AG20443 (cell line): ENCODE data around the gene KCNG4.
A peak's percentile ranks its signal among the peaks of the same experiment; 100 is the strongest.
"Not testable (repeated sequence)": the region's sequence is repeated elsewhere in the genome, so short reads cannot be mapped to it uniquely, and the experiment has no call there.

Experiments
- DNase-seq: peaks from one replicate; pipeline ENCODE4 v3.0.0; 2012; ENCODE audit warnings: low spot score, mixed read lengths

The KCNG4 gene

GRCh38 chr16:84205976-84206691 lies 33.7 kb downstream of the KCNG4 start:
- no peak for DNase-seq

GRCh38 chr16:84205123-84205522 lies 34.7 kb downstream of the KCNG4 start:
- DNase-seq = not testable (repeated sequence)

- DNase-seq = not testable (repeated sequence)
Measured at GRCh38 chr16:84204551-84204950, 35.3 kb downstream of the KCNG4 start.

GRCh38 chr16:84199861-84200260 lies 40.0 kb downstream of the KCNG4 start:
- DNase-seq = no peak

GRCh38 chr16:84199097-84199496 lies 40.7 kb downstream of the KCNG4 start:
- no peak for DNase-seq

GRCh38 chr16:84198401-84198800 lies 41.4 kb downstream of the KCNG4 start:
- DNase-seq = peak; percentile 85

GRCh38 chr16:84197466-84198128 lies 42.2 kb downstream of the KCNG4 start:
- DNase-seq = no peak

GRCh38 chr16:84196727-84197394 lies 43.0 kb downstream of the KCNG4 start:
- no peak for DNase-seq

- DNase-seq = no peak
Measured at GRCh38 chr16:84196101-84196500, 43.7 kb downstream of the KCNG4 start.

GRCh38 chr16:84195201-84196093 lies 44.4 kb downstream of the KCNG4 start:
- DNase-seq = no peak

GRCh38 chr16:84194470-84195200 lies 45.2 kb downstream of the KCNG4 start:
- no peak for DNase-seq

- no peak for DNase-seq
Measured at GRCh38 chr16:84194018-84194417, 45.8 kb downstream of the KCNG4 start.

- DNase-seq = no peak
Measured at GRCh38 chr16:84193480-84193879, 46.3 kb downstream of the KCNG4 start.

GRCh38 chr16:84191466-84191865 lies 48.3 kb downstream of the KCNG4 start:
- no peak for DNase-seq

- DNase-seq = no peak
Measured at GRCh38 chr16:84190731-84191388, 49.0 kb downstream of the KCNG4 start, which contains the start of gene ADAD2. ADAD2 (plus strand) TSS chr16:84191157; CDS start chr16:84191231, 74 bp downstream.

GRCh38 chr16:84186685-84187437 lies 53.0 kb downstream of the KCNG4 start, which contains the start of gene TAF1C:
TAF1C (minus strand) TSS chr16:84187057; CDS start chr16:84184988, 2,069 bp downstream.
- DNase-seq = peak; percentile 98

- no peak for DNase-seq
Measured at GRCh38 chr16:84184775-84185174, 55.0 kb downstream of the KCNG4 start.

- DNase-seq = no peak
Measured at GRCh38 chr16:84183911-84184591, 55.8 kb downstream of the KCNG4 start.

- DNase-seq = no peak
Measured at GRCh38 chr16:84183572-84183875, 56.3 kb downstream of the KCNG4 start.
